Panc1 (cell line): ENCODE data around the gene TMED8. TPM values are rescaled to one million over a fixed set of nuclear protein-coding genes. Genes with fewer than 3 reads are reported as not detected.
"Not testable (repeated sequence)": the region's sequence is repeated elsewhere in the genome, so short reads cannot be mapped to it uniquely, and the experiment has no call there.

ENCODE experiments used
- ATAC-seq: fragments of 200-7000 bp; cut with Tn5 transposase; 2 replicates; pipeline ENCODE4 v1.9.1; 2020; ENCODE audit warnings: mild to moderate bottlenecking, moderate library complexity
- BruUV-seq: library from RNA; stranded (reverse); fragments of 400-500 nt; replicated peaks from 2 replicates; lab custom pipeline; 2021; lab: Mats Ljungman, UMichigan
- CTCF ChIA-PET: fragments of 300-600 bp; sonication (Branson Sonifier 250); formaldehyde crosslinking; loops from one replicate; lab custom pipeline; 2022; ENCODE audit warnings: antibody characterized with exemption; lab: Charles Lee
- POLR2A ChIA-PET: fragments of 300-600 bp; sonication (Branson Sonifier 250); formaldehyde crosslinking; loops from one replicate; lab custom pipeline; 2022; ENCODE audit warnings: antibody characterized with exemption; lab: Charles Lee
- DNase-seq: peaks from one replicate; pipeline ENCODE4 v3.0.0-alpha.2; 2010; ENCODE audit warnings: low read depth, low spot score
- H3K27ac ChIP-seq: 2 replicates; pipeline ENCODE4 v1.5.1; 2011; ENCODE audit warnings: mild to moderate bottlenecking, low read length, inconsistent platforms
- H3K27me3 ChIP-seq: fragments of 200-500 bp; sonication (Bioruptor generic); 2 replicates; pipeline ENCODE4 v1.6.0; 2014; ENCODE audit warnings: low read length, inconsistent platforms; ENCODE audit not compliant: control insufficient read depth, insufficient read depth
- H3K36me3 ChIP-seq: fragments of 200-500 bp; sonication (Bioruptor generic); 2 replicates; pipeline ENCODE4 v1.5.1; 2014; ENCODE audit warnings: inconsistent platforms, mild to moderate bottlenecking, low read length, moderate library complexity; ENCODE audit not compliant: control insufficient read depth, insufficient read depth
- H3K4me1 ChIP-seq: 2 replicates; pipeline ENCODE4 v1.5.1; 2011; ENCODE audit warnings: inconsistent platforms, mild to moderate bottlenecking, low read length, moderate library complexity; ENCODE audit not compliant: control insufficient read depth, insufficient read depth
- H3K4me3 ChIP-seq, 2 experiments: 2 replicates each; pipeline ENCODE4 v1.5.1; 2011 to 2012; ENCODE audit warnings: low read depth in 2 of 2, low read length in 2 of 2, mild to moderate bottlenecking in 2 of 2, inconsistent platforms in 1 of 2, moderate library complexity in 1 of 2
- H3K9me3 ChIP-seq: fragments of 200-500 bp; sonication (Bioruptor generic); 2 replicates; pipeline ENCODE4 v1.5.1; 2014; ENCODE audit warnings: low read depth, mild to moderate bottlenecking, inconsistent platforms, low read length, moderate library complexity; ENCODE audit not compliant: control insufficient read depth, insufficient read depth
- POLR2AphosphoS5 ChIP-seq: IDR thresholded peaks from 2 replicates; pipeline ENCODE4 v1.6.1; 2012; ENCODE audit warnings: mild to moderate bottlenecking, low read depth, low read length, moderate library complexity
- SIN3A ChIP-seq: IDR thresholded peaks from 2 replicates; pipeline ENCODE4 v1.6.1; 2012; ENCODE audit warnings: low read depth, mild to moderate bottlenecking, low read length, moderate library complexity, borderline replicate concordance; ENCODE audit not compliant: insufficient read depth
- TCF7L2 ChIP-seq: IDR thresholded peaks from 2 replicates; pipeline ENCODE4 v1.6.1; 2011; ENCODE audit warnings: mild to moderate bottlenecking, low read depth, low read length, inconsistent platforms
- in situ Hi-C: cut with HindIII; loops from 2 replicates; pipeline ENCODE4 v1.10.0; 2016; ENCODE audit warnings: low sequenced_read_pairs, low pct_unique_long_range_greater_than_20kb
- intact Hi-C: fragments of 100-400 bp; cut with micrococcal nuclease; formaldehyde crosslinking; loops from one replicate; pipeline ENCODE4 v1.10.0; 2022; ENCODE audit not compliant: unreplicated experiment
- total RNA-seq: library from RNA; stranded (reverse); gene quantifications from one replicate; pipeline ENCODE4 v1.2.1, GENCODE V29; 2021; ENCODE audit not compliant: unreplicated experiment
- TF ChIP-seq, protein P1 (sequence below), 2 experiments: IDR thresholded peaks; 2 replicates each; pipeline ENCODE4 v1.6.1; 2011 to 2012; ENCODE audit warnings: low read depth in 2 of 2, control low read depth in 1 of 2, low read length in 1 of 2, mild to moderate bottlenecking in 1 of 2, moderate library complexity in 1 of 2; ENCODE audit not compliant: insufficient read depth in 1 of 2
- TF ChIP-seq, protein P2 (sequence below): fragments of 450-650 bp; IDR thresholded peaks from 2 replicates; pipeline ENCODE4 v1.5.1; 2017; ENCODE audit warnings: mild to moderate bottlenecking

The TMED8 gene
- total RNA-seq, 1 experiment from 2014 or later, result 8.5 TPM

DNA sequence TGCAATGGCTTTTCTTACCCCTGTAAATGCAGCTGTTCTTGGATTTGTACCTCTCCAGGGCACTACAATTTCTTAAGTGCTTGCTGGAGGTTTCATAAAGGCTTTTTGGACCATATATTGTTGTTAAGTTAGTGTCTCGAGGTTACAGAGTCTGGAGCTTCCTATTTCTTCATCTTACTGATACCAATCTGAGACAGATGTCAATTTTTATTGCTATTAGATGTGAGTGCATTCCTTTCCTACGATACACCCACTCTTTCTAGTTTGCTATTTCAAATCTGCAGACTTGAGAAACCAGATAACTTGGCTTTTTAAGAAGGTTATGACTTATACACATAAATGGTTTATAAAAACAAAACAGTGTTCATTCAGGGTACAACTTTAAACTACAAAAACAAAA lies 44.3 kb upstream of the TMED8 start:
- BruUV-seq, result no TSS peak
- no peak overlapping the region for H3K27ac ChIP-seq
- DNase-seq, result no peak
- H3K27me3 ChIP-seq, result no peaks in the 10 kb centered on the region
- CTCF ChIA-PET, result no interaction called here
- intact Hi-C loops (no loop called here), in situ Hi-C loops (no loop called here)
- no peak for TF ChIP-seq TCF7L2
- TF ChIP-seq, protein P1, sequence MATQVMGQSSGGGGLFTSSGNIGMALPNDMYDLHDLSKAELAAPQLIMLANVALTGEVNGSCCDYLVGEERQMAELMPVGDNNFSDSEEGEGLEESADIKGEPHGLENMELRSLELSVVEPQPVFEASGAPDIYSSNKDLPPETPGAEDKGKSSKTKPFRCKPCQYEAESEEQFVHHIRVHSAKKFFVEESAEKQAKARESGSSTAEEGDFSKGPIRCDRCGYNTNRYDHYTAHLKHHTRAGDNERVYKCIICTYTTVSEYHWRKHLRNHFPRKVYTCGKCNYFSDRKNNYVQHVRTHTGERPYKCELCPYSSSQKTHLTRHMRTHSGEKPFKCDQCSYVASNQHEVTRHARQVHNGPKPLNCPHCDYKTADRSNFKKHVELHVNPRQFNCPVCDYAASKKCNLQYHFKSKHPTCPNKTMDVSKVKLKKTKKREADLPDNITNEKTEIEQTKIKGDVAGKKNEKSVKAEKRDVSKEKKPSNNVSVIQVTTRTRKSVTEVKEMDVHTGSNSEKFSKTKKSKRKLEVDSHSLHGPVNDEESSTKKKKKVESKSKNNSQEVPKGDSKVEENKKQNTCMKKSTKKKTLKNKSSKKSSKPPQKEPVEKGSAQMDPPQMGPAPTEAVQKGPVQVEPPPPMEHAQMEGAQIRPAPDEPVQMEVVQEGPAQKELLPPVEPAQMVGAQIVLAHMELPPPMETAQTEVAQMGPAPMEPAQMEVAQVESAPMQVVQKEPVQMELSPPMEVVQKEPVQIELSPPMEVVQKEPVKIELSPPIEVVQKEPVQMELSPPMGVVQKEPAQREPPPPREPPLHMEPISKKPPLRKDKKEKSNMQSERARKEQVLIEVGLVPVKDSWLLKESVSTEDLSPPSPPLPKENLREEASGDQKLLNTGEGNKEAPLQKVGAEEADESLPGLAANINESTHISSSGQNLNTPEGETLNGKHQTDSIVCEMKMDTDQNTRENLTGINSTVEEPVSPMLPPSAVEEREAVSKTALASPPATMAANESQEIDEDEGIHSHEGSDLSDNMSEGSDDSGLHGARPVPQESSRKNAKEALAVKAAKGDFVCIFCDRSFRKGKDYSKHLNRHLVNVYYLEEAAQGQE (IDR thresholded peaks at IDR 0.05; ENCODE audit: insufficient read depth in 1 of 2, low read depth in 2 of 2, low read length in 1 of 2), result no peak
- no peak for TF ChIP-seq SIN3A
- TF ChIP-seq, protein P2, sequence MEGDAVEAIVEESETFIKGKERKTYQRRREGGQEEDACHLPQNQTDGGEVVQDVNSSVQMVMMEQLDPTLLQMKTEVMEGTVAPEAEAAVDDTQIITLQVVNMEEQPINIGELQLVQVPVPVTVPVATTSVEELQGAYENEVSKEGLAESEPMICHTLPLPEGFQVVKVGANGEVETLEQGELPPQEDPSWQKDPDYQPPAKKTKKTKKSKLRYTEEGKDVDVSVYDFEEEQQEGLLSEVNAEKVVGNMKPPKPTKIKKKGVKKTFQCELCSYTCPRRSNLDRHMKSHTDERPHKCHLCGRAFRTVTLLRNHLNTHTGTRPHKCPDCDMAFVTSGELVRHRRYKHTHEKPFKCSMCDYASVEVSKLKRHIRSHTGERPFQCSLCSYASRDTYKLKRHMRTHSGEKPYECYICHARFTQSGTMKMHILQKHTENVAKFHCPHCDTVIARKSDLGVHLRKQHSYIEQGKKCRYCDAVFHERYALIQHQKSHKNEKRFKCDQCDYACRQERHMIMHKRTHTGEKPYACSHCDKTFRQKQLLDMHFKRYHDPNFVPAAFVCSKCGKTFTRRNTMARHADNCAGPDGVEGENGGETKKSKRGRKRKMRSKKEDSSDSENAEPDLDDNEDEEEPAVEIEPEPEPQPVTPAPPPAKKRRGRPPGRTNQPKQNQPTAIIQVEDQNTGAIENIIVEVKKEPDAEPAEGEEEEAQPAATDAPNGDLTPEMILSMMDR, result no peak
- TF ChIP-seq POLR2AphosphoS5, result no peak
- H3K4me3 ChIP-seq, result no peak overlapping the region
- H3K36me3 ChIP-seq, result no peaks in the 10 kb centered on the region
- no peaks in the 10 kb centered on the region for H3K9me3 ChIP-seq
- POLR2A ChIA-PET, result no interaction called here
- H3K4me1 ChIP-seq, result no peaks in the 10 kb centered on the region
- no peak for ATAC-seq

DNA sequence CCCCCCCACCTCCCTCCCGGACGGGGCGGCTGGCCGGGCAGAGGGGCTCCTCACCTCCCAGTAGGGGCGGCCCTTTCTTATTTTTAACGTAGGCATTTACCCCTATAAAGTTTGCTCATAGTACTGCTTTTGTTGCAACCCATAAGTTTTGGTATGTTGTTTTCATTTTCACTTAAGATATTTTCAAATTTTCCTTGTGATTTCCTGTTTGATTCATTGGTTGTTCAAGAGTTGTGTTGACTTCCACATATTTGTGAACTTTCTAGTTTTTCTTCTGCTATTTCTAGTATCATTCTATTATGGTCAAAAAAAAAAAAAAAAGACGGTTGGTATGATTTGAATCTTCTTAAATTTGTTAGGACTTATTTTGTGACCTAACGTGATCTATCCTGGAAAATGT lies 39.9 kb upstream of the TMED8 start:
- no TSS peak for BruUV-seq
- in situ Hi-C loops, result no loop called here
- POLR2A ChIA-PET, result no interaction called here
- H3K4me3 ChIP-seq, result no peak overlapping the region
- no peaks in the 10 kb centered on the region for H3K36me3 ChIP-seq
- H3K9me3 ChIP-seq, result no peaks in the 10 kb centered on the region
- intact Hi-C loops, result no loop called here
- DNase-seq (no peak), ATAC-seq (no peak)
- no peaks in the 10 kb centered on the region for H3K4me1 ChIP-seq
- no peak overlapping the region for H3K27ac ChIP-seq
- CTCF ChIA-PET, result no interaction called here
- H3K27me3 ChIP-seq, result no peaks in the 10 kb centered on the region
- no peak for TF ChIP-seq SIN3A
- no peak for TF ChIP-seq POLR2AphosphoS5
- TF ChIP-seq, protein P2, result no peak
- no peak for TF ChIP-seq TCF7L2
- TF ChIP-seq, protein P1 (IDR thresholded peaks at IDR 0.05; ENCODE audit: insufficient read depth in 1 of 2, low read depth in 2 of 2, low read length in 1 of 2), result no peak

DNA sequence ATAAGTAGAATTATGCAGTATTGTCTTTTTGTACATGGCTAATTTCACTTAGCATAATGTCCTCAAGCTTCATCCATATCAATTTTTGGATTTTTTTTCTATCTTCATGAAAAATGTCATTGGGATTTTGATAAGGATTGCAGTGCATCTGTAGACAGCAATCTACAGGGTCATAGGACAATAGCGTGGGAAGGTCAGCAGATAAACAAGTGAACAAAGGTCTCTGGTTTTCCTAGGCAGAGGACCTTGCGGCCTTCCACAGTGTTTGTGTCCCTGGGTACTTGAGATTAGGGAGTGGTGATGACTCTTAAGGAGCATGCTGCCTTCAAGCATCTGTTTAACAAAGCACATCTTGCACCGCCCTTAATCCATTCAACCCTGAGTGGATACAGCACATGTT lies 39.2 kb upstream of the TMED8 start:
- H3K36me3 ChIP-seq, H3K4me1 ChIP-seq, H3K4me3 ChIP-seq, DNase-seq, ATAC-seq, H3K27me3 ChIP-seq, H3K9me3 ChIP-seq, intact Hi-C loops, BruUV-seq, in situ Hi-C loops, POLR2A ChIA-PET, H3K27ac ChIP-seq, CTCF ChIA-PET: not testable (repeated sequence)
